ENCODE measurements around the gene ZBP1.

Gene ZBP1

DNA sequence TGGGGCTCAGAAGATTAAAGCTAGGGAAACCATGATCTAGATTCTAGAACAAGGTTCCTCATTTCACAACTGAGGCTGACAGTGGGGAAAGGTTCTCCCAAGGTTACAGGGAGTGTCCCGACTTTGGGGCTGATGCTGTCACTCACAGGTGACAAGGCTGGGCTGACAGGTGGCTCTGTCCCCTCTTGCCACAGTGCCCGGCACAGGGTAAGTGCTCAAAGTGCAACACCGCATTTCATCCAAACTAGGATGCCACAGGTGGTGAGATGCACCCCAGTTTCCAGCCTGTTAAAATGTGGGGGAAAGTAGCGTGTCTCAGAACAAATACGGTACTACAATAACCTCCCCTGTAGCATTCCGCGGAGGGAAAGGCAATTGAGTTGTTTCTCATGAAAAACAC is 7.8 kb downstream of the ZBP1 start:
- DNase-seq (ENCODE audit: insufficient read length, low spot score) (no peak), FAIRE-seq (no peak)
- TF ChIP-seq POLR2A (IDR thresholded peaks at IDR 0.05; ENCODE audit: low read depth, low read length) = no peak

DNA sequence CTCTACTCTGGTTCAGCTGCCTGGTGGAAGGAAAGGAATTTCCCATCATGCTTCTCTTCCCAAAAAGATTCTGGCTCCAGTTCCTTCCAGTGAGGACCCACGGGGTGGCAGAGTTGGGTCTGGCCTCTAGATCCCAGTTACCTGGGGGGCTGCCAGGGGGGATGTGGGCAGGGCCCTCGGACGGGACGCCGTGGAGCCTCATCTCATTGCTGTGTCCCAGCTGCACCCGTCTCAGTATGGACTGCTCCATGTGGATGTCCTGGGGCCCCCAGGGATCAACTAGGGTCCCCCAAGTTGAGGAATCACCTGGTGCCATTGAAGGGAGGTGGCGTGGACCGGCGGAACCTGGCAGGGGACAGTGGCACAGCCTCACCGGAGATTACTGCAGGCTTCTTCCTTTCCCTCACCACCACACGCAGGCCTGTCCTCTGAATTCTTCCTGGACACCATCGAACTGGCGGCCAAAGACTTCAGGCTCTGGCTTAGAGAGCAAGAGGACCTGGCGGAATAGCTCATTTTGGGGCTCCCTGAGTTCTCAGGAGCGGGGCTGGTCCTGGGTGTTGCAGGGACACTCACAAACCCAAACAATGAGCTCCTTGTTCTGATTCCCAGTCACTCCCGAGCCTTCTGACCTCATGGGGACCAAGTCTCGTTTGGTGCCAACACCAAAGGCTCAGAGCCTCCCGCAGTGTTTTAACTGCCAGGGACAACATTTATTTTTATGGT is 8.5 kb downstream of the ZBP1 start:
- FAIRE-seq (no peak), DNase-seq (ENCODE audit: insufficient read length, low spot score) (no peak)
- TF ChIP-seq POLR2A (IDR thresholded peaks at IDR 0.05; ENCODE audit: low read depth, low read length) = no peak

- TF ChIP-seq POLR2A (IDR thresholded peaks at IDR 0.05; ENCODE audit: low read depth, low read length) = no peak
- FAIRE-seq = no peak
- no peak for DNase-seq (ENCODE audit: insufficient read length, low spot score)
Observed at GRCh38 chr20:57610261-57610952, 9.8 kb downstream of the ZBP1 start.

- no peak for TF ChIP-seq POLR2A (IDR thresholded peaks at IDR 0.05; ENCODE audit: low read depth, low read length)
- FAIRE-seq = no peak
Observed at GRCh38 chr20:57609842-57610167, 10.4 kb downstream of the ZBP1 start.

GRCh38 chr20:57609086-57609841 is 11.0 kb downstream of the ZBP1 start:
- DNase-seq (ENCODE audit: insufficient read length, low spot score) = no peak
- FAIRE-seq = no peak
- TF ChIP-seq POLR2A (IDR thresholded peaks at IDR 0.05; ENCODE audit: low read depth, low read length) = no peak

More at GRCh38 chr20:57609842-57610167, 10.4 kb downstream of the ZBP1 start:
- DNase-seq (ENCODE audit: insufficient read length, low spot score) = no peak

GRCh38 chr20:57608516-57608915 is 11.7 kb downstream of the ZBP1 start:
- FAIRE-seq (no peak), DNase-seq (ENCODE audit: insufficient read length, low spot score) (no peak)
- TF ChIP-seq POLR2A (IDR thresholded peaks at IDR 0.05; ENCODE audit: low read depth, low read length) = no peak

GRCh38 chr20:57605878-57606277 is 14.3 kb downstream of the ZBP1 start:
- FAIRE-seq (no peak), DNase-seq (ENCODE audit: insufficient read length, low spot score) (no peak)
- TF ChIP-seq POLR2A (IDR thresholded peaks at IDR 0.05; ENCODE audit: low read depth, low read length) = no peak

GRCh38 chr20:57605045-57605444 is 15.2 kb downstream of the ZBP1 start:
- DNase-seq (ENCODE audit: insufficient read length, low spot score) (no peak), FAIRE-seq (no peak)
- no peak for TF ChIP-seq POLR2A (IDR thresholded peaks at IDR 0.05; ENCODE audit: low read depth, low read length)

GRCh38 chr20:57603120-57603519 is 17.1 kb downstream of the ZBP1 start:
- no peak for TF ChIP-seq POLR2A (IDR thresholded peaks at IDR 0.05; ENCODE audit: low read depth, low read length)
- no peak for DNase-seq (ENCODE audit: insufficient read length, low spot score)
- FAIRE-seq = no peak

- no peak for TF ChIP-seq POLR2A (IDR thresholded peaks at IDR 0.05; ENCODE audit: low read depth, low read length)
- FAIRE-seq = no peak
- no peak for DNase-seq (ENCODE audit: insufficient read length, low spot score)
Observed at GRCh38 chr20:57601737-57602136, 18.5 kb downstream of the ZBP1 start.

GRCh38 chr20:57601211-57601570 is 19.0 kb downstream of the ZBP1 start:
- DNase-seq (ENCODE audit: insufficient read length, low spot score) = no peak
- FAIRE-seq = no peak
- TF ChIP-seq POLR2A (IDR thresholded peaks at IDR 0.05; ENCODE audit: low read depth, low read length) = no peak

GRCh38 chr20:57600320-57601210 is 19.7 kb downstream of the ZBP1 start:
- TF ChIP-seq POLR2A (IDR thresholded peaks at IDR 0.05; ENCODE audit: low read depth, low read length) = no peak
- DNase-seq (ENCODE audit: insufficient read length, low spot score) = no peak
- FAIRE-seq = no peak

GRCh38 chr20:57598491-57598890 is 21.7 kb downstream of the ZBP1 start:
- no peak for FAIRE-seq
- TF ChIP-seq POLR2A (IDR thresholded peaks at IDR 0.05; ENCODE audit: low read depth, low read length) = no peak

GRCh38 chr20:57598060-57598459 is 22.2 kb downstream of the ZBP1 start:
- TF ChIP-seq POLR2A (IDR thresholded peaks at IDR 0.05; ENCODE audit: low read depth, low read length) = no peak
- DNase-seq (ENCODE audit: insufficient read length, low spot score) (no peak), FAIRE-seq (no peak)

More at GRCh38 chr20:57598491-57598890, 21.7 kb downstream of the ZBP1 start:
- DNase-seq (ENCODE audit: insufficient read length, low spot score) = no peak

Measured in H54 (cell line).